PC-9 (cell line): ENCODE data around the gene SCG2. TPM values are rescaled to one million over a fixed set of nuclear protein-coding genes. Genes with fewer than 3 reads are reported as not detected.

Source experiments
- Bru-seq: library from RNA; stranded (reverse); fragments of 400-500 nt; gene quantifications from one replicate; lab custom pipeline; 2021; lab: Mats Ljungman, UMichigan
- BruChase-seq, 2 experiments: library from RNA; stranded (reverse); fragments of 400-500 nt; gene quantifications; one replicate each; lab custom pipeline; 2021; lab: Mats Ljungman, UMichigan
- BruUV-seq: library from RNA; stranded (reverse); fragments of 400-500 nt; replicated peaks from 2 replicates; lab custom pipeline; 2021; lab: Mats Ljungman, UMichigan
- CTCF ChIA-PET: fragments of 300-600 bp; sonication (Branson Sonifier 250); formaldehyde crosslinking; loops from one replicate; lab custom pipeline; 2022; ENCODE audit warnings: antibody characterized with exemption; lab: Charles Lee
- POLR2A ChIA-PET: fragments of 300-600 bp; sonication (Branson Sonifier 250); formaldehyde crosslinking; loops from one replicate; lab custom pipeline; 2022; ENCODE audit warnings: antibody characterized with exemption; ENCODE audit not compliant: unreplicated experiment; lab: Charles Lee
- DNase-seq, 2 experiments: peaks; one replicate each; pipeline versions ENCODE4 v3.0.0 to v3.0.0-alpha.2; 2015 to 2022; ENCODE audit warnings: mixed read lengths in 1 of 2
- H2AFZ ChIP-seq: fragments of 200-600 bp; sonication (generic); 2 replicates; pipeline ENCODE4 v1.8.1; 2017; ENCODE audit warnings: antibody characterized with exemption
- H3F3A ChIP-seq: fragments of 200-600 bp; sonication (generic); 2 replicates; pipeline ENCODE4 v1.8.1; 2017; ENCODE audit warnings: antibody characterized with exemption, mild to moderate bottlenecking, low read depth; ENCODE audit not compliant: insufficient read depth
- H3K27ac ChIP-seq: fragments of 200-600 bp; sonication (generic); 2 replicates; pipeline ENCODE4 v1.6.1; 2016; ENCODE audit warnings: mixed run types
- H3K27me3 ChIP-seq: fragments of 200-600 bp; sonication (generic); 2 replicates; pipeline ENCODE4 v1.6.1; 2016; ENCODE audit warnings: low read depth, mixed run types; ENCODE audit not compliant: insufficient read depth
- H3K36me3 ChIP-seq: fragments of 200-600 bp; sonication (generic); 2 replicates; pipeline ENCODE4 v1.6.1; 2016; ENCODE audit warnings: low read depth, mixed run types
- H3K4me1 ChIP-seq: fragments of 200-600 bp; sonication (generic); replicated peaks from 2 replicates; pipeline ENCODE4 v1.6.1; 2016; ENCODE audit warnings: mixed run types; ENCODE audit not compliant: insufficient read depth
- H3K4me2 ChIP-seq: fragments of 200-600 bp; sonication (generic); 2 replicates; pipeline ENCODE4 v1.6.1; 2017; ENCODE audit warnings: mixed run types
- H3K4me3 ChIP-seq: fragments of 200-600 bp; sonication (generic); 2 replicates; pipeline ENCODE4 v1.6.1; 2016; ENCODE audit warnings: mixed run types
- H3K79me2 ChIP-seq: fragments of 200-600 bp; sonication (generic); 2 replicates; pipeline ENCODE4 v1.6.1; 2017; ENCODE audit warnings: low read depth, mixed run types
- H3K9me2 ChIP-seq: fragments of 200-600 bp; sonication (generic); 2 replicates; pipeline ENCODE4 v1.8.1; 2017; ENCODE audit warnings: mild to moderate bottlenecking; ENCODE audit not compliant: insufficient read depth
- H3K9me3 ChIP-seq: fragments of 200-600 bp; sonication (generic); 2 replicates; pipeline ENCODE4 v1.8.1; 2016; ENCODE audit warnings: low read depth; ENCODE audit not compliant: insufficient read depth
- H4K20me1 ChIP-seq: fragments of 200-600 bp; sonication (generic); 2 replicates; pipeline ENCODE4 v1.8.1; 2017; ENCODE audit not compliant: insufficient read depth
- CTCF ChIP-seq: fragments of 200-600 bp; sonication (generic); conservative IDR thresholded peaks from 2 replicates; pipeline ENCODE4 v1.6.1; 2017; ENCODE audit warnings: mixed run types, antibody characterized with exemption, mild to moderate bottlenecking, moderate library complexity
- EZH2 ChIP-seq: fragments of 200-600 bp; sonication (generic); IDR thresholded peaks from 2 replicates; pipeline ENCODE4 v1.8.0; 2017; ENCODE audit warnings: antibody characterized with exemption, low read depth
- intact Hi-C: fragments of 100-400 bp; cut with micrococcal nuclease; formaldehyde crosslinking; loops from one replicate; pipeline ENCODE4 v1.10.0; 2022; ENCODE audit not compliant: unreplicated experiment
- long read RNA-seq: library from polyadenylated mRNA; stranded (forward); transcript quantifications from one replicate; pipeline ENCODE4 v2.0.0, GENCODE V29; 2022
- total RNA-seq: library from RNA; stranded (reverse); gene quantifications from 2 replicates; pipeline ENCODE4 v1.2.3, GENCODE V29; 2021

Gene SCG2
- 0.48 and 0.81 TPM in 2 replicates for total RNA-seq
- Bru-seq, nascent RNA, result percentile 33 among the genes with signal in this experiment
- BruChase-seq, experiment 1, labeled RNA remaining after a 2-hour chase, result percentile 38 among the genes with signal in this experiment
- percentile 71 among the genes with signal in this experiment for BruChase-seq, experiment 2, labeled RNA remaining after a 6-hour chase
- long read RNA-seq, partial matches to known transcripts, result 0 of 2 reads
- long read RNA-seq, other reads (novel, unspliced or antisense), result 0 of 2 reads

GRCh38 chr2:223601932-223602666 lies at the start of gene SCG2:
Gene SCG2, minus strand, starts transcription at chr2:223602361. Its CDS starts 3,079 bp downstream, at chr2:223599282.
- H3K36me3 ChIP-seq, result no peaks in the 10 kb centered on the region
- H3K4me2 ChIP-seq, result peak within 1 kb of the TSS; percentile 65
- intact Hi-C loops, result loop anchor here (1.0 to 2.0 kb wide), 3 partner anchors 143 to 629 kb away; no protein-coding TSS in a partner anchor
- BruUV-seq, result no TSS peak
- H3K27me3 ChIP-seq, result no peaks in the 10 kb centered on the region
- peak; percentile 75 to 81 for DNase-seq
- H3K27ac ChIP-seq, result no peak within 1 kb of the TSS
- peaks cover 6% of the 10 kb centered on the region; the same call in 1 of the 2 replicates for H3F3A ChIP-seq
- peak within 1 kb of the TSS; percentile 29; the same call in 1 of the 2 replicates for H3K4me3 ChIP-seq
- peak; percentile 81 for TF ChIP-seq CTCF
- TF ChIP-seq EZH2, result no peak
- H3K79me2 ChIP-seq, result no peaks in the 10 kb centered on the region
- H3K4me1 ChIP-seq, result peaks cover 19% of the 10 kb centered on the region
- H2AFZ ChIP-seq, result peak within 1 kb of the TSS; percentile 14; the same call in 1 of the 2 replicates
- H4K20me1 ChIP-seq, result no peaks in the 10 kb centered on the region
- ChIA-PET POLR2A (interaction anchor here (0.5 to 0.8 kb wide), 3 partner anchors 55 to 111 kb away, joined by 3 to 20 read pairs (median 18); no protein-coding TSS in a partner anchor), CTCF (interaction anchor here (0.7 to 1.0 kb wide), 4 partner anchors 73 to 355 kb away, joined by 3 to 8 read pairs (median 6); no protein-coding TSS in a partner anchor)
- H3K9me2 ChIP-seq, result no peaks in the 10 kb centered on the region; the same call in 1 of the 2 replicates
- no peaks in the 10 kb centered on the region for H3K9me3 ChIP-seq

GRCh38 chr2:223649554-223650533 lies 47.7 kb upstream of the SCG2 start:
- DNase-seq, result no peak
- no peak overlapping the region for H3K4me2 ChIP-seq
- H3K9me2 ChIP-seq, result no peaks in the 10 kb centered on the region
- intact Hi-C loops, result no loop called here
- no peaks in the 10 kb centered on the region for H3K27me3 ChIP-seq
- POLR2A ChIA-PET, result no interaction called here
- no peaks in the 10 kb centered on the region for H3K4me1 ChIP-seq
- CTCF ChIA-PET, result no interaction called here
- no TSS peak for BruUV-seq
- no peaks in the 10 kb centered on the region for H3K9me3 ChIP-seq
- H3F3A ChIP-seq, result no peaks in the 10 kb centered on the region
- H3K36me3 ChIP-seq, result no peaks in the 10 kb centered on the region
- no peak overlapping the region for H3K4me3 ChIP-seq
- no peaks in the 10 kb centered on the region for H3K79me2 ChIP-seq
- TF ChIP-seq CTCF (no peak), EZH2 (no peak)
- no peak overlapping the region for H2AFZ ChIP-seq
- no peaks in the 10 kb centered on the region for H4K20me1 ChIP-seq
- H3K27ac ChIP-seq, result no peak overlapping the region
